Spleen (tissue), 7 donors: ENCODE results near the gene SORCS2.

Experiments used
- CTCF ChIP-seq, 11 experiments: fragments of 200-600 bp in 7 of 11; fragments of 450-650 bp in 4 of 11; sonication (generic) in 4 of 11; IDR thresholded peaks in 8 of 11; conservative IDR thresholded peaks in 3 of 11; 1 replicate in 7 of 11; 2 replicates in 4 of 11; pipeline versions ENCODE4 v1.4.0 to v1.8.0; 2016 to 2021; ENCODE audit warnings: antibody characterized with exemption in 11 of 11, inconsistent platforms in 4 of 11, mild to moderate bottlenecking in 1 of 11
- POLR2A ChIP-seq, 3 donors: fragments of 450-650 bp; IDR thresholded peaks; one replicate each; pipeline ENCODE4 v1.5.1; 2017; ENCODE audit warnings: antibody characterized with exemption in 3 of 3, mild to moderate bottlenecking in 1 of 3
- POLR2AphosphoS5 ChIP-seq, 3 donors: sonication (generic); formaldehyde crosslinking; IDR thresholded peaks; one replicate each; pipeline ENCODE4 v1.5.1; 2017; ENCODE audit warnings: antibody characterized with exemption in 3 of 3
- donor health status: DM: no; HTN: no; CAD: no; lungs with moderate emphysema.
- donor health status: DM: no; HTN: no; CAD: no.
- donor health status: DM: no; HTN: no; CAD: no.

GRCh38 chr4:7183161-7183560 is 9.2 kb upstream of the SORCS2 start:
- no peak for TF ChIP-seq POLR2AphosphoS5 (IDR thresholded peaks at IDR 0.05)
- no peak for TF ChIP-seq CTCF (IDR thresholded peaks at IDR 0.05 in 8 of 11, conservative IDR thresholded peaks at IDR 0.05 in 3 of 11)
- no peak for TF ChIP-seq POLR2A (IDR thresholded peaks at IDR 0.05)
